ENCODE data around the gene ATP6V0C.

- no peak for TF ChIP-seq POLR2A (IDR thresholded peaks at IDR 0.05)
- no peak for TF ChIP-seq CTCF (IDR thresholded peaks at IDR 0.05)
Measured at GRCh38 chr16:2515180-2515851, 1.6 kb downstream of the ATP6V0C start.
